HCT116 (cell line): Measurements from ENCODE around the gene EVC2. TPM values are rescaled to one million over a fixed set of nuclear protein-coding genes. Genes with fewer than 3 reads are reported as not detected.

Experiments
- ATAC-seq: fragments of 200-7000 bp; cut with Tn5 transposase; 2 replicates; pipeline ENCODE4 v1.9.1; 2020; ENCODE audit warnings: mild to moderate bottlenecking, moderate library complexity
- BruUV-seq: library from RNA; stranded (reverse); fragments of 400-500 nt; replicated peaks from 2 replicates; lab custom pipeline; 2021; lab: Mats Ljungman, UMichigan
- CTCF ChIA-PET: fragments of 300-600 bp; sonication (Branson Sonifier 250); formaldehyde crosslinking; loops from one replicate; lab custom pipeline; 2021; ENCODE audit warnings: antibody characterized with exemption; lab: Charles Lee
- POLR2A ChIA-PET: fragments of 300-600, 350-600 bp; sonication (Branson Sonifier 250); formaldehyde crosslinking; loops from one replicate; lab custom pipeline; 2021; ENCODE audit warnings: antibody characterized with exemption; lab: Charles Lee
- RAD21 ChIA-PET, 2 experiments: fragments of 300-600 bp; sonication (Branson Sonifier 250); formaldehyde crosslinking; loops; one replicate each; lab custom pipeline; 2023; ENCODE audit warnings: low total read pairs in 2 of 2; ENCODE audit not compliant: uncharacterized antibody in 2 of 2, unreplicated experiment in 2 of 2, low non-redundant PET in 1 of 2; lab: Charles Lee
- DNase-seq: peaks from one replicate; pipeline ENCODE4 v3.0.0-alpha.2; 2010; ENCODE audit warnings: low read depth, low spot score
- H2AFZ ChIP-seq: fragments of 200-600 bp; shearing (Covaris generic), sonication (generic); 2 replicates; pipeline ENCODE4 v1.6.1; 2017; ENCODE audit warnings: low read depth, mixed run types, mixed read lengths, antibody characterized with exemption, low read length; ENCODE audit not compliant: poor library complexity, severe bottlenecking
- H3K27ac ChIP-seq: 2 replicates; pipeline ENCODE4 v1.5.1; 2012; ENCODE audit warnings: low read depth, low read length
- H3K27me3 ChIP-seq: fragments of 200-600 bp; sonication (generic); 2 replicates; pipeline ENCODE4 v1.6.1; 2016; ENCODE audit warnings: mixed run types, low read length, mixed read lengths; ENCODE audit not compliant: insufficient read depth
- H3K36me3 ChIP-seq, 2 experiments: fragments of 200-500 bp in 1 of 2; fragments of 200-600 bp in 1 of 2; sonication (Bioruptor generic) in 1 of 2; sonication (generic) in 1 of 2; 2 replicates each; pipeline versions ENCODE4 v1.5.1 to v1.6.1; 2014 to 2016; ENCODE audit warnings: low read length in 2 of 2, inconsistent platforms in 1 of 2, mixed read lengths in 1 of 2, mixed run types in 1 of 2; ENCODE audit not compliant: insufficient read depth in 2 of 2, control insufficient read depth in 1 of 2
- H3K4me1 ChIP-seq, 2 experiments: fragments of 200-600 bp in 1 of 2; sonication (generic) in 1 of 2; 2 replicates each; pipeline versions ENCODE4 v1.5.1 to v1.6.1; 2012 to 2017; ENCODE audit warnings: low read length in 2 of 2, inconsistent platforms in 1 of 2, mild to moderate bottlenecking in 1 of 2, mixed read lengths in 1 of 2, mixed run types in 1 of 2, moderate library complexity in 1 of 2; ENCODE audit not compliant: insufficient read depth in 2 of 2, control insufficient read depth in 1 of 2
- H3K4me2 ChIP-seq: fragments of 200-600 bp; sonication (generic); 2 replicates; pipeline ENCODE4 v1.6.1; 2017; ENCODE audit warnings: mixed run types, low read length, mixed read lengths
- H3K4me3 ChIP-seq, 2 experiments: fragments of 200-600 bp in 1 of 2; sonication (generic) in 1 of 2; replicated peaks in 1 of 2; 2 replicates each; pipeline ENCODE4 v1.5.1; 2011 to 2016; ENCODE audit warnings: low read length in 2 of 2, control low read depth in 1 of 2, low read depth in 1 of 2, mild to moderate bottlenecking in 1 of 2, mixed read lengths in 1 of 2, mixed run types in 1 of 2
- H3K79me2 ChIP-seq: fragments of 200-600 bp; sonication (generic); 2 replicates; pipeline ENCODE4 v1.6.1; 2017; ENCODE audit warnings: mild to moderate bottlenecking, mixed run types, low read length, moderate library complexity, mixed read lengths; ENCODE audit not compliant: insufficient read depth
- H3K9ac ChIP-seq: fragments of 200-600 bp; sonication (generic); 2 replicates; pipeline ENCODE4 v1.6.1; 2016; ENCODE audit warnings: low read length, mixed read lengths
- H3K9me2 ChIP-seq: fragments of 200-600 bp; sonication (generic), shearing (Covaris generic); 2 replicates; pipeline ENCODE4 v1.6.1; 2017; ENCODE audit warnings: mixed run types, mild to moderate bottlenecking, moderate library complexity; ENCODE audit not compliant: insufficient read depth
- H3K9me3 ChIP-seq, 2 experiments: fragments of 200-500 bp in 1 of 2; fragments of 200-600 bp in 1 of 2; sonication (Bioruptor generic) in 1 of 2; sonication (generic) in 1 of 2; 2 replicates each; pipeline ENCODE4 v1.6.1; 2014 to 2017; ENCODE audit warnings: low read length in 2 of 2, mixed read lengths in 2 of 2, inconsistent platforms in 1 of 2, low read depth in 1 of 2, mild to moderate bottlenecking in 1 of 2, mixed run types in 1 of 2, moderate library complexity in 1 of 2; ENCODE audit not compliant: control insufficient read depth in 1 of 2, insufficient read depth in 1 of 2
- H4K20me1 ChIP-seq: fragments of 200-600 bp; sonication (generic), shearing (Covaris generic); 2 replicates; pipeline ENCODE4 v1.6.1; 2017; ENCODE audit warnings: mixed run types, mild to moderate bottlenecking, moderate library complexity; ENCODE audit not compliant: insufficient read depth
- POLR2A ChIP-seq: IDR thresholded peaks from 2 replicates; pipeline ENCODE4 v1.7.0; 2011; ENCODE audit warnings: borderline replicate concordance; ENCODE audit not compliant: insufficient read depth, insufficient read length; ENCODE audit errors: extremely low read depth
- POLR2AphosphoS5 ChIP-seq: IDR thresholded peaks from 2 replicates; pipeline ENCODE4 v1.6.1; 2011; ENCODE audit warnings: mild to moderate bottlenecking, low read depth, low read length, moderate library complexity
- RAD21 ChIP-seq: IDR thresholded peaks from 2 replicates; pipeline ENCODE4 v1.6.1; 2012; ENCODE audit warnings: low read depth, mild to moderate bottlenecking
- intact Hi-C: fragments of 100-400 bp; cut with micrococcal nuclease; formaldehyde crosslinking; loops from 2 replicates; pipeline ENCODE4 v1.10.0; 2022
- total RNA-seq: library from RNA; stranded (reverse); gene quantifications from one replicate; pipeline ENCODE4 v1.2.1, GENCODE V29; 2021; ENCODE audit not compliant: unreplicated experiment

EVC2 gene
- total RNA-seq, 1 experiment from 2014 or later = not detected

DNA sequence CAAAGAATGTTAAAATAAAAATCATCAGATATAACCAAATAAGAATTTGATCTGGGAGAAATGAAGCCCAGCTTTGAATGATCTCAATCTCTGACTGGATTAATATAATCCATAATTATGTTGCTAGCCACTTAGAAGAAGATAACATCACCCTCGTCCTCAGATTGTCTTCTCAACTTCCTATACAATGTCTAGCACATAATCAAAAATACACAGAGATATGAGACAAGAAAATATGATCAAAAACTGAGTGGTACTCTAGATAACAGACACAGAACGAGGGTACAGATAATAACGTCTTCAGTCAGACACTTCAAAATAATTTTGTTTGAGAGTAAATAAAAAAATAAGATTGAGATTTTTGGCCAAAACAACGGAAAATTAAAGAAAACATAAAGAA, 47.1 kb downstream of the EVC2 start:
- CTCF ChIA-PET = interaction anchor here (1.4 kb wide), 1 partner anchor 160 kb away, joined by 3 read pairs; no protein-coding TSS in a partner anchor
- Histone ChIP-seq H3K27ac (no peak overlapping the region), H3K4me2 (no peak overlapping the region), H3K9ac (no peak overlapping the region), H3K4me3 (no peak overlapping the region), H3K9me3 (no peaks in the 10 kb centered on the region; a peak in 1 of 4 replicates), H3K36me3 (no peaks in the 10 kb centered on the region), H4K20me1 (no peaks in the 10 kb centered on the region), H3K27me3 (peaks cover 20% of the 10 kb centered on the region; the same call in 1 of the 2 replicates), H3K79me2 (no peaks in the 10 kb centered on the region), H2AFZ (no peak overlapping the region), H3K4me1 (no peaks in the 10 kb centered on the region), H3K9me2 (no peaks in the 10 kb centered on the region)
- no peak for DNase-seq
- intact Hi-C loops = no loop called here
- RAD21 ChIA-PET = no interaction called here
- ATAC-seq = no peak
- BruUV-seq = no TSS peak
- TF ChIP-seq POLR2A = no peak
- POLR2A ChIA-PET = no interaction called here

DNA sequence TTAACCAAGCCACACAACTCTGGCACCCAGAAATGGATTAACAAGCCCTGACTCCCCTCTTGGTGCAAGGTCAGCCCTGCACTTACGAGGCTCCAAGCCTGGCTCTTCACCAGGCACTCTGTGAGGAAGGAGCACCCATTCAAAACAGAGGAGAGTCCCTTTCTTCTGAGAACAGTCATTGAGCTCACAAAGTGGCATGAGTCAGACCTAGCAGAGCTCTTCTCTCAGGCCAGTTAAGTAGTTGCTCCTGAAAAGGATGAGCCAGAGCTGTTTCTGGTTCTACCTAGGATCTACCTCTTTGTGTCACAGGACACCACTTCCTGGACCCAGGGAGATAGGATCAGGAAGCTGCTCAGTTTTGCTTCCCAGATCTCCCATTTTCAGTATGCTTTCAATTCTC, 48.2 kb downstream of the EVC2 start:
- Histone ChIP-seq H3K4me3 (no peak overlapping the region), H3K4me2 (no peak overlapping the region), H3K9ac (no peak overlapping the region), H2AFZ (no peak overlapping the region), H3K36me3 (no peaks in the 10 kb centered on the region), H3K27me3 (peaks cover 20% of the 10 kb centered on the region; the same call in 1 of the 2 replicates), H4K20me1 (no peaks in the 10 kb centered on the region), H3K79me2 (no peaks in the 10 kb centered on the region), H3K4me1 (no peaks in the 10 kb centered on the region), H3K9me3 (no peaks in the 10 kb centered on the region), H3K9me2 (no peaks in the 10 kb centered on the region), H3K27ac (no peak overlapping the region)
- intact Hi-C loops = no loop called here
- CTCF ChIA-PET = interaction anchor here (1.4 kb wide), 1 partner anchor 161 kb away, joined by 3 read pairs; no protein-coding TSS in a partner anchor
- no peak for DNase-seq
- ATAC-seq = no peak
- RAD21 ChIA-PET = no interaction called here
- no TSS peak for BruUV-seq
- POLR2A ChIA-PET = no interaction called here
- no peak for TF ChIP-seq POLR2AphosphoS5
- no peak for TF ChIP-seq RAD21
